ENCODE data around the gene SRGAP1. TPM values are rescaled to one million over a fixed set of nuclear protein-coding genes. Genes with fewer than 3 reads are reported as not detected.

The SRGAP1 gene
- total and polyA plus RNA-seq, 4 donors = 1.8 to 12.4 (median 6.2) TPM

GRCh38 chr12:64203036-64203435 is 358.5 kb downstream of the SRGAP1 start:
- Histone ChIP-seq H3K4me1 (ENCODE audit: control insufficient read depth in 5 of 5, insufficient read depth in 5 of 5, low read length in 5 of 5) (no peaks in the 10 kb centered on the region), H3K27ac (ENCODE audit: low read depth in 1 of 2, low read length in 1 of 2) (no peak overlapping the region), H3K4me3 (no peak overlapping the region), H3K9me3 (ENCODE audit: control insufficient read depth in 4 of 4, insufficient read depth in 3 of 4, low read length in 3 of 4) (no peaks in the 10 kb centered on the region), H3K27me3 (ENCODE audit: control insufficient read depth in 3 of 3, insufficient read depth in 3 of 3, low read length in 2 of 3) (no peaks in the 10 kb centered on the region), H3K36me3 (ENCODE audit: control insufficient read depth in 4 of 4, insufficient read depth in 4 of 4, low read length in 4 of 4) (peaks cover 0 to 2% (median 0%) of the 10 kb centered on the region in 4 donors), H3K9ac (ENCODE audit: insufficient read depth in 1 of 2, low read length in 2 of 2) (no peak overlapping the region)
- no peak for DNase-seq
- no peak for TF ChIP-seq CTCF (IDR thresholded peaks at IDR 0.05; ENCODE audit: control extremely low read depth, extremely low read depth)
- ATAC-seq (ENCODE audit: insufficient read depth, low FRiP score) = no peak
- WGBS, 2 donors = 95 to 97% methylated on average over 5 of the region's 5 CpGs

GRCh38 chr12:64203775-64204174 is 359.3 kb downstream of the SRGAP1 start:
- Histone ChIP-seq H3K4me1 (ENCODE audit: control insufficient read depth in 5 of 5, insufficient read depth in 5 of 5, low read length in 5 of 5) (no peaks in the 10 kb centered on the region), H3K36me3 (ENCODE audit: control insufficient read depth in 4 of 4, insufficient read depth in 4 of 4, low read length in 4 of 4) (peaks cover 0 to 2% (median 0%) of the 10 kb centered on the region in 4 donors), H3K4me3 (no peak overlapping the region), H3K27ac (ENCODE audit: low read depth in 1 of 2, low read length in 1 of 2) (no peak overlapping the region), H3K27me3 (ENCODE audit: control insufficient read depth in 3 of 3, insufficient read depth in 3 of 3, low read length in 2 of 3) (no peaks in the 10 kb centered on the region), H3K9me3 (ENCODE audit: control insufficient read depth in 4 of 4, insufficient read depth in 3 of 4, low read length in 3 of 4) (no peaks in the 10 kb centered on the region), H3K9ac (ENCODE audit: insufficient read depth in 1 of 2, low read length in 2 of 2) (no peak overlapping the region)
- TF ChIP-seq CTCF (IDR thresholded peaks at IDR 0.05; ENCODE audit: control extremely low read depth, extremely low read depth) = no peak
- ATAC-seq (ENCODE audit: insufficient read depth, low FRiP score) (no peak), DNase-seq (no peak)
- WGBS, 2 donors = 68 to 70% methylated on average over 7 of the region's 7 CpGs

- ATAC-seq (ENCODE audit: insufficient read depth, low FRiP score) = no peak
Observed at GRCh38 chr12:64205542-64205941, 361.0 kb downstream of the SRGAP1 start.

More at GRCh38 chr12:64205542-64205941, 361.0 kb downstream of the SRGAP1 start:
- no peaks in the 10 kb centered on the region for H3K9me3 ChIP-seq (ENCODE audit: control insufficient read depth in 4 of 4, insufficient read depth in 3 of 4, low read length in 3 of 4)
- H3K9ac ChIP-seq (ENCODE audit: insufficient read depth in 1 of 2, low read length in 2 of 2) = no peak overlapping the region
- H3K27me3 ChIP-seq (ENCODE audit: control insufficient read depth in 3 of 3, insufficient read depth in 3 of 3, low read length in 2 of 3) = no peaks in the 10 kb centered on the region
- peaks cover 0 to 5% (median under 1%) of the 10 kb centered on the region in 4 donors for H3K36me3 ChIP-seq (ENCODE audit: control insufficient read depth in 4 of 4, insufficient read depth in 4 of 4, low read length in 4 of 4)
- TF ChIP-seq CTCF (IDR thresholded peaks at IDR 0.05; ENCODE audit: control extremely low read depth, extremely low read depth) = no peak
- WGBS, 2 donors = 82 to 83% methylated on average over 2 of the region's 2 CpGs
- no peak overlapping the region for H3K27ac ChIP-seq (ENCODE audit: low read depth in 1 of 2, low read length in 1 of 2)
- no peak for DNase-seq
- no peaks in the 10 kb centered on the region for H3K4me1 ChIP-seq (ENCODE audit: control insufficient read depth in 5 of 5, insufficient read depth in 5 of 5, low read length in 5 of 5)
- H3K4me3 ChIP-seq = no peak overlapping the region

Measured in lung (tissue), 12 donors.